ENCODE data around the gene EPS15. TPM values are rescaled to one million over a fixed set of nuclear protein-coding genes. Genes with fewer than 3 reads are reported as not detected.

Gene EPS15
- total RNA-seq, 1 donor from 2014 or later = 42.0 TPM

GRCh38 chr1:51365774-51366173 lies 153.3 kb downstream of the EPS15 start:
- no peak overlapping the region for H3K4me2 ChIP-seq
- H3K36me3 ChIP-seq = no peaks in the 10 kb centered on the region
- Mint-ChIP-seq H3K27ac (no peak overlapping the region), H3K36me3 (peaks cover 4% of the 10 kb centered on the region), H3K4me3 (no peak overlapping the region), H3K4me1 (no peaks in the 10 kb centered on the region), H3K9me3 (no peaks in the 10 kb centered on the region), H3K27me3 (ENCODE audit: insufficient read depth, low read depth) (no peaks in the 10 kb centered on the region)
- H3K4me3 ChIP-seq = no peak overlapping the region
- no peaks in the 10 kb centered on the region for H3F3A ChIP-seq (ENCODE audit: low read depth)
- H3K9ac ChIP-seq = no peak overlapping the region
- H3K27ac ChIP-seq = no peak overlapping the region
- no peak for TF ChIP-seq CTCF (IDR thresholded peaks at IDR 0.05)
- no peak for TF ChIP-seq EZH2 (IDR thresholded peaks at IDR 0.05)
- no peak for TF ChIP-seq EZH2phosphoT487 (IDR thresholded peaks at IDR 0.05)
- no peaks in the 10 kb centered on the region for H3K4me1 ChIP-seq
- H3K79me2 ChIP-seq (ENCODE audit: low read depth) = no peaks in the 10 kb centered on the region
- no peaks in the 10 kb centered on the region for H4K20me1 ChIP-seq (ENCODE audit: low read depth)
- no peak overlapping the region for H2AFZ ChIP-seq (replicated peaks)
- H3K9me3 ChIP-seq (ENCODE audit: low read depth) = no peaks in the 10 kb centered on the region
- no peak for DNase-seq (ENCODE audit: low spot score)
- H3K27me3 ChIP-seq = no peaks in the 10 kb centered on the region

GRCh38 chr1:51359879-51360278 lies 159.2 kb downstream of the EPS15 start:
- TF ChIP-seq EZH2 (IDR thresholded peaks at IDR 0.05) = no peak
- no peak for TF ChIP-seq EZH2phosphoT487 (IDR thresholded peaks at IDR 0.05)
- no peak for TF ChIP-seq CTCF (IDR thresholded peaks at IDR 0.05)
- no peaks in the 10 kb centered on the region for H3K27me3 ChIP-seq
- H3K9me3 Mint-ChIP-seq = no peaks in the 10 kb centered on the region
- H3K4me3 Mint-ChIP-seq = no peak overlapping the region
- H3K36me3 Mint-ChIP-seq = no peaks in the 10 kb centered on the region
- H3K27ac ChIP-seq = no peak overlapping the region
- H3F3A ChIP-seq (ENCODE audit: low read depth) = no peaks in the 10 kb centered on the region
- no peaks in the 10 kb centered on the region for H3K4me1 ChIP-seq
- no peaks in the 10 kb centered on the region for H3K9me3 ChIP-seq (ENCODE audit: low read depth)
- H3K9ac ChIP-seq = no peak overlapping the region
- no peak for DNase-seq (ENCODE audit: low spot score)
- no peak overlapping the region for H2AFZ ChIP-seq (replicated peaks)
- no peaks in the 10 kb centered on the region for H3K4me1 Mint-ChIP-seq
- no peak overlapping the region for H3K27ac Mint-ChIP-seq
- no peaks in the 10 kb centered on the region for H3K79me2 ChIP-seq (ENCODE audit: low read depth)
- H3K4me3 ChIP-seq = no peak overlapping the region
- no peaks in the 10 kb centered on the region for H3K27me3 Mint-ChIP-seq (ENCODE audit: insufficient read depth, low read depth)
- no peaks in the 10 kb centered on the region for H3K36me3 ChIP-seq
- H3K4me2 ChIP-seq = no peak overlapping the region
- no peaks in the 10 kb centered on the region for H4K20me1 ChIP-seq (ENCODE audit: low read depth)

- Histone ChIP-seq H3K4me2 (no peak overlapping the region), H3K9ac (no peak overlapping the region), H3K27me3 (no peaks in the 10 kb centered on the region), H3K9me3 (ENCODE audit: low read depth) (no peaks in the 10 kb centered on the region), H4K20me1 (ENCODE audit: low read depth) (no peaks in the 10 kb centered on the region), H3K4me1 (no peaks in the 10 kb centered on the region), H3K4me3 (no peak overlapping the region), H2AFZ (replicated peaks) (no peak overlapping the region), H3K79me2 (ENCODE audit: low read depth) (no peaks in the 10 kb centered on the region), H3K27ac (no peak overlapping the region), H3K36me3 (no peaks in the 10 kb centered on the region), H3F3A (ENCODE audit: low read depth) (no peaks in the 10 kb centered on the region)
- TF ChIP-seq CTCF (IDR thresholded peaks at IDR 0.05) (no peak), EZH2 (IDR thresholded peaks at IDR 0.05) (no peak), EZH2phosphoT487 (IDR thresholded peaks at IDR 0.05) (no peak)
- H3K27me3 Mint-ChIP-seq (ENCODE audit: insufficient read depth, low read depth) = peaks cover 2% of the 10 kb centered on the region
- H3K4me3 Mint-ChIP-seq = no peak overlapping the region
- no peaks in the 10 kb centered on the region for H3K36me3 Mint-ChIP-seq
- DNase-seq (ENCODE audit: low spot score) = no peak
- H3K9me3 Mint-ChIP-seq = no peaks in the 10 kb centered on the region
- H3K4me1 Mint-ChIP-seq = no peaks in the 10 kb centered on the region
- H3K27ac Mint-ChIP-seq = no peak overlapping the region
These were observed 163.7 kb downstream of the EPS15 start for GRCh38 chr1:51355382-51355781.

All from neural progenitor cell (in vitro differentiated cells).